Right forelimb (tissue), 1 donor: ENCODE data around the gene ZNF326.
"Not testable (repeated sequence)": the region's sequence is repeated elsewhere in the genome, so short reads cannot be mapped to it uniquely, and the experiment has no call there.

ENCODE experiments used
- DNase-seq: peaks from one replicate; pipeline ENCODE4 v3.0.0-alpha.2; 2018

ZNF326 gene

GRCh38 chr1:89998306-89998705 lies 3.4 kb downstream of the ZNF326 start:
- no peak for DNase-seq

DNA sequence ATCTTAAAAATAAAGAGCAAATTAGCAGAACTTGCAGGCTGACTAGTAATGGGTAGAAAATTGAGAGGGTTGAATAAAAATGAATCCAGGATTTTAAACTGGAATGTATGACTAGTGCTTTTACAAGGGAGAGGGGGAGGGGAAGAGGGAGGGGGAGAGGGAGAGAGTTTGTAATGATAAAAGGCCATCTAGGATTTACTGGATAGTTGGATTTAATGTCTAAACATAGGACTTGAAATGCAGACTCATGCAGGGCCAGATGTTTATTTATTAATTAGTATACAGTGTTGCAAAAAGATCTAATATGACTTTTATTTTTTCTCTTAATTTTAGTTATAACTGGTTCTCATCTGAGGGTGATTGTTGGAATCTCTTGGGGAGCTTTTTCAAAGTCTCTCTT lies 4.3 kb downstream of the ZNF326 start:
- DNase-seq, result no peak

DNA sequence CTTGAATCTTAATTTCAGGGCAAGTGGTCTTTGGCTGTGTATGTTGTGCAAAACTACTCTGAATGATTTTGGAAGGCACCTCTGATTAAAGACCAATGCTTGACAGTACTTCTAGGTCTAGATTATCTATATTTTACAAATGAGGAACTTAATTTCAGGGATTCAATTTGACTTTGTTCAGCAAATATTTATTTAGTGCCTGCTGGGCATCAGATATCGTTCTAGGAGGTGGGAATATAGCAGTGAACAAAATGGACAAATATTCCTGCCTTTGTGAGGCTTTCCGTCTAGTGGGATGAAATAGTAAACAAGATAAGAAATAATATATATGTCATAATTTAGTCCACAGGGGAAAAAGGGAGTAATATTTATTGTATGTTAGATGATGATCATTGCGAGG lies 4.7 kb downstream of the ZNF326 start:
- no peak for DNase-seq

DNA sequence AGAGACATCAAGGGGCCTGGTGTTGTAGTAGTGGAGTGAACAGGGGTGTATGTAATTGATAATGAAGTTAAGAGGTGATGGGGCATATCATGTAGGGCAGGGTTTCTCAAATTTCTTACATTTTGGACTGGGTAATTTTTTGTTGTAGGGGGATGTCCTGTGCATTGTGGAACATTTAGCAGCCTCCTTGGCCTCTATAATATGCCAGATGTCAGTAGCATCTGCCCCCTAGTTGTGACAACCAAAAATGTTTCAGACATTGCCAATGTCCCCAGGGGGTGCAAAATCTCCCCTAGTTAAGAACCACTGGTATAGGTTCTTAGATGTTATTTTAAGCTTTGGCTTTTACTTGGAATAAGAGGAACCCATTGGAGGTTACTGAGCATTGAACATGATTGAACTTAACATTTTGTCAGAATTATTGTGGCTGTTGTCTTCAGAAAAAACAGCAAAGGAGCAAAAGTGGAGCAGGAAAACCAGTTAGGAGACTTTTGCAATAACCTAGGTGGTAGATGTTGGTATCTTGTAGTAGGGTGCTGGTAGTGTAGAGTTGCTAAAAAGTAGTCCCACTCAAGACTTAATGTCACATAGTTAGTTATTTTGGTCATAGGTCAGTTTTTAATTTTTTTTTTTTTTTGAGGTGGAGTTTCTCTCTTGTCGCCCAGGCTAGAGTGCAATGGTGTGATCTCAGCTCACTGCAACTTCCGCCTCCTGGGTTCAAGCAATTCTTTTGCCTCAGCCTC lies 6.2 kb downstream of the ZNF326 start:
- no peak for DNase-seq

- DNase-seq, result no peak
Measured at GRCh38 chr1:90007979-90008404, 13.1 kb downstream of the ZNF326 start.

GRCh38 chr1:90012300-90012699 lies 17.4 kb downstream of the ZNF326 start:
- no peak for DNase-seq

- no peak for DNase-seq
Measured at GRCh38 chr1:90023691-90024090, 28.8 kb downstream of the ZNF326 start.

DNA sequence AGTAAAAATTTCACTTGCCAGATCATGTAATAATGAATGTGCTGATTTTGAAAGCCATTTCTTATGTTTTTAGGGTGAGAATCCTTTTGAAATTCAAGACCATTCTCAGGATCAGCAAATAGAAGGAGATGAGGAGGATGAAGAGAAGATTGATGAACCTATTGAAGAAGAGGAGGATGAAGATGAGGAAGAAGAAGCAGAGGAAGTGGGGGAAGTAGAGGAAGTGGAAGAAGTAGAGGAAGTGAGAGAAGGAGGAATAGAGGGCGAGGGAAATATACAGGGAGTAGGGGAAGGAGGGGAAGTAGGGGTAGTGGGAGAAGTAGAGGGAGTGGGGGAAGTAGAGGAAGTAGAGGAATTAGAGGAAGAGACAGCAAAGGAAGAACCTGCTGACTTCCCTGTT lies 32.4 kb downstream of the ZNF326 start:
- no peak for DNase-seq

GRCh38 chr1:90039652-90040051 lies 44.7 kb downstream of the ZNF326 start:
- DNase-seq, result no peak

GRCh38 chr1:90043586-90043985 lies 48.7 kb downstream of the ZNF326 start:
- no peak for DNase-seq

DNA sequence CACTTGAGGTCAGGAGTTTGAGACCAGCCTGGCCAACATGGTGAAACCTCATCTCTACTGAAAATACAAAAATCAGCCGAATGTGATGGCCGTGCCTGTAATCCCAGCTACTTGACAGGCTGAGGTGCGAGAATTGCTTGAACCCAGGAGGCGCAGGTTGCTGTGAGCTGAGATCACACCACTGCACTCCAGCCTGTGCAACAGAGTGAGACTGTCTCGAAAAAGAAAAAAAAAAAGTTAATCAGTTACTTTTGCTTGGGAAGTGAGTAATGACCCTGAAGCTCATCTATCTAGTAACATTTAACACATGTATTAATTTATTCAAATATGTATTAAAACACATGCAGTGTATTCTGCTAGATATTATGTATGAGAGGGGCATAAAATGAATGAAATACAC lies 49.4 kb downstream of the ZNF326 start:
- DNase-seq, result no peak

- DNase-seq, result no peak
Measured at GRCh38 chr1:90045853-90046563, 51.1 kb downstream of the ZNF326 start.

- DNase-seq, result no peak
Measured at GRCh38 chr1:90046635-90047034, 51.7 kb downstream of the ZNF326 start.

DNA sequence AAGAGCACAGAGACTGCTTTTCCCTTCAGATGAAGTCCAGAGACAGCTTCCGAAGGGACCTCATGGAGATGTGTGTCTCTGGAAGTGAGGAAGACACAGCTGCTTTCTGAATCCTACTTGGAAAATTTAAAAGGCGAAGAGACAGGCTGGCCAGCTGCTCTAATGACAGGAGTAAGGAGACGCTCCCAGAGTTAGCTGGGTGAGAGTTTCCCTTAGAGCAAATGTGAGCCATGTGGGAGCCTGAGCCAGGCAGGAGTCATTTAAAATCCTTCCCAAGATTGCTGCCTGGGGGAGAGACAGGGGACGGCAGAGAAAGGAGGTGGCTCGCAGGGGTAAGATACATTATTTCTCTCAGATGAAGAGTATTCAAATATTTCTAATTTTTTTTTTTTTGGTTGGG lies 53.1 kb downstream of the ZNF326 start:
- no peak for DNase-seq

DNA sequence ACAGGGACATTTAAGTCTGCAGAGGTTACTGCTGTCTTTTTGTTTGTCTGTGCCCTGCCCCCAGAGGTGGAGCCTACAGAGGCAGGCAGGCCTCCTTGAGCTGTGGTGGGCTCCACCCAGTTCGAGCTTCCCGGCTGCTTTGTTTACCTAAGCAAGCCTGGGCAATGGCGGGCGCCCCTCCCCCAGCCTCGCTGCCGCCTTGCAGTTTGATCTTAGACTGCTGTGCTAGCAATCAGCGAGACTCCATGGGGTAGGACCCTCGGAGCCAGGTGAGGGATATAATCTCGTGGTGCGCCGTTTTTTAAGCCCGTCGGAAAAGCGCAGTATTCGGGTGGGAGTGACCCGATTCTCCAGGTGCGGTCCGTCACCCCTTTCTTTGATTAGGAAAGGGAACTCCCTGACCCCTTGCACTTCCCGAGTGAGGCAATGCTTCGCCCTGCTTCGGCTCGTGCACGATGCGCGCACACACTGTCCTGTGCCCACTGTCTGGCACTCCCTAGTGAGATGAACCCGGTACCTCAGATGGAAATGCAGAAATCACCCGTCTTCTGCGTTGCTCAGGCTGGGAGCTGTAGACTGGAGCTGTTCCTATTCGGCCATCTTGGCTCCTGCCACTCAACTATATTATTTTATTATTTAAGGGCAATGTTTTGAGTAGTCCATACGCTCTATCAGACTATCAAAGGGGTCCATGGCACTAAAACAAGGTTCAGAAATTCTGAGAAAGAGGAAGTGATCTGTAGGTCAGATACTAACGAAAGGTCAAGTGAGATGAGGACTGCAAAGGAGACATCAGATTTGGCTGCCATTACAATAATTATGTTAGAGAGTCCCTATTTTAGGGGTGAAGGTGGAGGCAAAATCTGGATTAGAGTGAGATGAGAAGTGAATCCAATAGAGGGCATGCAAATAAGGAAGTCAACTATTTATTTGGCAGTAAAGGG lies 68.1 kb downstream of the ZNF326 start:
- DNase-seq, result not testable (repeated sequence)

DNA sequence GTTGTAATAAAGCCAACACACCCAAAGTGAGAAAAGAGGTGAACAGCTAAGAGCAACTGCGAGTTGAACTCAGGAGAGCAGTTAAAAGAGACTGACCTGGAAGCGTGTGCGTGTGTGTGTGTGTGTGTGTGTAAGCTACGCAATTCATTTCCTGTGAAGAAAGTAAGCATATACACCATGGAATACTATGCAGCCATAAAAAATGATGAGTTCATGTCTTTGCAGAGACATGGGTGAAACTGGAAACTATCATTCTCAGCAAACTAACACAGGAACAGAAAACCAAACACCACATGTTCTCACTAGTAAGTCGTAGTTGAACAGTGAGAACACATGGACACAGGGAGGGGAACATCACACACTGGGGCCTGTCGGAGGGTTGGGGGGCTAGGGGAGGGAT lies 69.2 kb downstream of the ZNF326 start:
- DNase-seq, result not testable (repeated sequence)

- no peak for DNase-seq
Measured at GRCh38 chr1:90067194-90067931, 72.5 kb downstream of the ZNF326 start.

- DNase-seq, result no peak
Measured at GRCh38 chr1:90068611-90069280, 73.8 kb downstream of the ZNF326 start.

GRCh38 chr1:90074137-90074536 lies 79.2 kb downstream of the ZNF326 start:
- DNase-seq, result no peak

DNA sequence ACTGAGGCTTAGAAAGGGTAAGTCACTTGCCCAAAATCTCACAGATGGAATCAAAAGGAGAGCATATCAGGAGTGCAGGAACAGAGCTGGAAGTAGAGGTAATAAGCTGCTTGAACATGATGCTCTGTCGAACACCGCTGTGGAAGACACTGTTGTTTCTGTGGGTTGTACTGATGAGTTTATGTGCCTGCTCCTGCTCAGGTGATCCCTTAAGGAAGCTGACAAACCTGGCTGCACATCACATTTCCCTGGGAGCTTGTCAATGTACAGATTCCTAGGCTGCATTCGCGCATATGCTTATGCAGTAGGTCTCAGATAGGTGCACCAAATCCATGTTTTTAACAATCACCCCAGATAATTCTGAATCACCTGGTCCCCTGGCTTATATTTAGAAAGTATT lies 79.7 kb downstream of the ZNF326 start:
- no peak for DNase-seq

DNA sequence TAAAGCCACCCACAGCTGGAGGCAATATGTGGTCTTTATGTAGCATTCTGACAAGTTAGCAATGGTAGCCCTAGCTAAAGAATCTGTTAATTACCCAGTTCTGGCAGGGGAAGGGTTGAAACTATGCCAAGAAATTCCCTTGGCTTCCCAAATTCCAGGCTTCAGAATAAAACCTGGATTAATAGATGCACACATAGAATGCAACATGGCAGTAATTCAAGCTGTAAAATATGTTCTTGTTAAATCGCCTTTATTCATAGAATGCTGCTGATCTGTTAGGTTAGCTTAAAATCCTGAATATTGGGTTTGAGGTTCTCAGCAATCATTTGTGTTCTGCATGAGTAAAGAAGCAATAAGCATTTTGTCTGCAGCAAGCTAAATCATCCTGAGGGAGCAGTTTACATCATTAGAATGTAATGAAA lies 80.1 kb downstream of the ZNF326 start:
- no peak for DNase-seq

- DNase-seq, result no peak
Measured at GRCh38 chr1:90083995-90084394, 89.1 kb downstream of the ZNF326 start.
